CD4-positive, alpha-beta T cell treated with Interleukin-15 for 1 hour (primary cell): ENCODE results near the gene CPNE2.
A peak's percentile ranks its signal among the peaks of the same experiment; 100 is the strongest.
"Not testable (repeated sequence)": the region's sequence is repeated elsewhere in the genome, so short reads cannot be mapped to it uniquely, and the experiment has no call there.

Experiments used
- DNase-seq: peaks from one replicate; pipeline ENCODE4 v3.0.0-alpha.2; 2020

Gene CPNE2

GRCh38 chr16:57070424-57070823, 22.0 kb upstream of the CPNE2 start:
- no peak for DNase-seq

- DNase-seq: peak; percentile 24
Measured at GRCh38 chr16:57071081-57071732, 21.2 kb upstream of the CPNE2 start.

- DNase-seq: no peak
Measured at GRCh38 chr16:57071831-57072582, 20.4 kb upstream of the CPNE2 start.

GRCh38 chr16:57072616-57073275, 19.6 kb upstream of the CPNE2 start:
- DNase-seq: no peak

- DNase-seq: no peak
Measured at GRCh38 chr16:57077714-57078113, 14.7 kb upstream of the CPNE2 start.

- no peak for DNase-seq
Measured at GRCh38 chr16:57081744-57082143, 10.6 kb upstream of the CPNE2 start.

- DNase-seq: no peak
Measured at GRCh38 chr16:57082664-57083063, 9.7 kb upstream of the CPNE2 start.

GRCh38 chr16:57083485-57084126, 8.8 kb upstream of the CPNE2 start:
- no peak for DNase-seq

- DNase-seq: peak; percentile 69
Measured at GRCh38 chr16:57084257-57084770, 8.1 kb upstream of the CPNE2 start.

GRCh38 chr16:57084996-57085395, 7.4 kb upstream of the CPNE2 start:
- DNase-seq: no peak

GRCh38 chr16:57087003-57087402, 5.4 kb upstream of the CPNE2 start:
- DNase-seq: no peak

GRCh38 chr16:57089406-57089805, 3.0 kb upstream of the CPNE2 start:
- no peak for DNase-seq

- no peak for DNase-seq
Measured at GRCh38 chr16:57091200-57091974, 996 bp upstream of the CPNE2 start.

- DNase-seq: peak; percentile 26
Measured at GRCh38 chr16:57092786-57093411, 516 bp downstream of the CPNE2 start.

- DNase-seq: no peak
Measured at GRCh38 chr16:57093666-57094564, 1.5 kb downstream of the CPNE2 start.

GRCh38 chr16:57094911-57095310, 2.5 kb downstream of the CPNE2 start:
- DNase-seq: no peak

- DNase-seq: no peak
Measured at GRCh38 chr16:57096192-57096591, 3.8 kb downstream of the CPNE2 start.

- DNase-seq: no peak
Measured at GRCh38 chr16:57096793-57097192, 4.4 kb downstream of the CPNE2 start.

- DNase-seq: no peak
Measured at GRCh38 chr16:57098188-57098841, 5.9 kb downstream of the CPNE2 start.

GRCh38 chr16:57099965-57100364, 7.6 kb downstream of the CPNE2 start:
- not testable (repeated sequence) for DNase-seq
